ENCODE results near the gene TGDS.
"Not testable (repeated sequence)": the region's sequence is repeated elsewhere in the genome, so short reads cannot be mapped to it uniquely, and the experiment has no call there.

TGDS gene

GRCh38 chr13:94595950-94596574 lies at the start of gene TGDS:
TSS of gene TGDS (minus strand) at chr13:94596152. CDS start at chr13:94596136, 16 bp downstream.
- DNase-seq: peak; percentile 77 to 81

GRCh38 chr13:94641409-94641941 lies 45.5 kb upstream of the TGDS start:
- DNase-seq: no peak

GRCh38 chr13:94640721-94641120 lies 44.8 kb upstream of the TGDS start:
- no peak for DNase-seq

GRCh38 chr13:94637677-94638076 lies 41.7 kb upstream of the TGDS start:
- DNase-seq: not testable (repeated sequence)

- no peak for DNase-seq
Observed at GRCh38 chr13:94636942-94637578, 41.1 kb upstream of the TGDS start.

GRCh38 chr13:94636096-94636495 lies 40.1 kb upstream of the TGDS start:
- not testable (repeated sequence) for DNase-seq

- DNase-seq: no peak
Observed at GRCh38 chr13:94632226-94632980, 36.5 kb upstream of the TGDS start.

GRCh38 chr13:94630858-94631257 lies 34.9 kb upstream of the TGDS start:
- no peak for DNase-seq

GRCh38 chr13:94623316-94623715 lies 27.4 kb upstream of the TGDS start:
- no peak for DNase-seq

- DNase-seq: no peak
Observed at GRCh38 chr13:94622344-94622743, 26.4 kb upstream of the TGDS start.

- no peak for DNase-seq
Observed at GRCh38 chr13:94620286-94620896, 24.4 kb upstream of the TGDS start.

GRCh38 chr13:94617389-94618000 lies 21.5 kb upstream of the TGDS start:
- peak in 1 of 2 experiments; percentile 11 for DNase-seq

GRCh38 chr13:94613051-94613450 lies 17.1 kb upstream of the TGDS start:
- no peak for DNase-seq

- no peak for DNase-seq
Observed at GRCh38 chr13:94612050-94612449, 16.1 kb upstream of the TGDS start.

GRCh38 chr13:94610475-94610874 lies 14.5 kb upstream of the TGDS start:
- DNase-seq: no peak

- no peak for DNase-seq
Observed at GRCh38 chr13:94609196-94609595, 13.2 kb upstream of the TGDS start.

GRCh38 chr13:94608586-94608985 lies 12.6 kb upstream of the TGDS start:
- DNase-seq: no peak

- no peak for DNase-seq
Observed at GRCh38 chr13:94607939-94608338, 12.0 kb upstream of the TGDS start.

GRCh38 chr13:94607056-94607455 lies 11.1 kb upstream of the TGDS start:
- no peak for DNase-seq

- DNase-seq: no peak
Observed at GRCh38 chr13:94602467-94602866, 6.5 kb upstream of the TGDS start.

GRCh38 chr13:94601446-94602431 lies 5.8 kb upstream of the TGDS start, which contains the start of gene GPR180:
TSS of gene GPR180 (plus strand) at chr13:94601857. CDS start at chr13:94601928, 71 bp downstream.
- DNase-seq: peak; percentile 82 to 89

All from activated CD4-positive, alpha-beta T cell treated with anti-CD3 and anti-CD28 coated beads, Interleukin-2, amount 50 U/mL, for 4 hours (primary cell).